ENCODE measurements around the gene TENT4A. TPM values are rescaled to one million over a fixed set of nuclear protein-coding genes. Genes with fewer than 3 reads are reported as not detected.

The TENT4A gene
- total and polyA plus RNA-seq, 10 of the 15 experiments (the other 5 are each of a cell fraction or from before 2014, with no cell fraction given): 1.4 to 30.6 (median 12.5) TPM

GRCh38 chr5:6758706-6759105 lies 45.5 kb downstream of the TENT4A start:
- FAIRE-seq: no peak
- Histone ChIP-seq H2AFZ (ENCODE audit: control insufficient read depth, low read depth, low read length) (no peak overlapping the region), H4K20me1 (ENCODE audit: control insufficient read depth, insufficient read depth) (no peaks in the 10 kb centered on the region), H3K27me3 (replicated peaks in 1 of 2; ENCODE audit: control insufficient read depth in 2 of 2, insufficient read depth in 2 of 2, low read length in 1 of 2) (no peaks in the 10 kb centered on the region), H3K27ac (ENCODE audit: control insufficient read depth, insufficient read depth) (no peak overlapping the region), H3K4me2 (ENCODE audit: control insufficient read depth, insufficient read depth) (no peak overlapping the region), H3K9ac (ENCODE audit: control insufficient read depth, insufficient read depth, low read length) (no peak overlapping the region), H3K4me1 (ENCODE audit: control insufficient read depth, insufficient read depth, low read length) (no peaks in the 10 kb centered on the region), H3K79me2 (ENCODE audit: control insufficient read depth, insufficient read depth, low read length) (no peaks in the 10 kb centered on the region), H3K36me3 (ENCODE audit: control insufficient read depth in 2 of 2, insufficient read depth in 2 of 2, low read length in 1 of 2) (peaks cover 17 to 22% of the 10 kb centered on the region in 2 experiments), H3K9me3 (replicated peaks; ENCODE audit: control insufficient read depth, insufficient read depth, low read length) (no peaks in the 10 kb centered on the region), H3K4me3 (no peak overlapping the region)
- ATAC-seq: no peak
- 92% methylated on average over 20 of the region's 20 CpGs for WGBS (ENCODE audit: insufficient coverage, insufficient replicate concordance, low lambda C conversion rate, missing lambda C conversion rate)
- intact Hi-C loops (cut with micrococcal nuclease; ENCODE audit: unreplicated experiment) (no loop called here), in situ Hi-C loops (cut with MboI) (no loop called here)
- DNase-seq (ENCODE audit: low read depth, low spot score): no peak
- ChIA-PET RAD21 (ENCODE audit: unreplicated experiment) (no interaction called here), POLR2A (interaction anchor here (0.9 kb wide), 1 partner anchor 30 kb away, joined by 3 read pairs; no protein-coding TSS in a partner anchor), CTCF (no interaction called here), SMC1A (ENCODE audit: uncharacterized antibody, unreplicated experiment) (no interaction called here)
- TF ChIP-seq RELB (IDR thresholded peaks at IDR 0.05; ENCODE audit: low read depth) (no peak), POLR2A (IDR thresholded peaks at IDR 0.05; ENCODE audit: low read depth, low read length) (0 out of 2 replicates have a peak, but pooled peaks have one; percentile 13)
- BruUV-seq (replicated peaks): no TSS peak

GRCh38 chr5:6759401-6759800 lies 46.2 kb downstream of the TENT4A start:
- Histone ChIP-seq H3K4me2 (ENCODE audit: control insufficient read depth, insufficient read depth) (no peak overlapping the region), H4K20me1 (ENCODE audit: control insufficient read depth, insufficient read depth) (no peaks in the 10 kb centered on the region), H3K79me2 (ENCODE audit: control insufficient read depth, insufficient read depth, low read length) (no peaks in the 10 kb centered on the region), H3K9ac (ENCODE audit: control insufficient read depth, insufficient read depth, low read length) (no peak overlapping the region), H3K4me1 (ENCODE audit: control insufficient read depth, insufficient read depth, low read length) (no peaks in the 10 kb centered on the region), H3K27ac (ENCODE audit: control insufficient read depth, insufficient read depth) (no peak overlapping the region), H3K9me3 (replicated peaks; ENCODE audit: control insufficient read depth, insufficient read depth, low read length) (no peaks in the 10 kb centered on the region), H2AFZ (ENCODE audit: control insufficient read depth, low read depth, low read length) (no peak overlapping the region), H3K27me3 (replicated peaks in 1 of 2; ENCODE audit: control insufficient read depth in 2 of 2, insufficient read depth in 2 of 2, low read length in 1 of 2) (no peaks in the 10 kb centered on the region), H3K4me3 (no peak overlapping the region), H3K36me3 (ENCODE audit: control insufficient read depth in 2 of 2, insufficient read depth in 2 of 2, low read length in 1 of 2) (peaks cover 13 to 19% of the 10 kb centered on the region in 2 experiments)
- no peak for DNase-seq (ENCODE audit: low read depth, low spot score)
- BruUV-seq (replicated peaks): no TSS peak
- ChIA-PET POLR2A (interaction anchor here (0.9 kb wide), 1 partner anchor 30 kb away, joined by 3 read pairs; no protein-coding TSS in a partner anchor), RAD21 (ENCODE audit: unreplicated experiment) (no interaction called here), SMC1A (ENCODE audit: uncharacterized antibody, unreplicated experiment) (no interaction called here), CTCF (no interaction called here)
- TF ChIP-seq POLR2A (IDR thresholded peaks at IDR 0.05; ENCODE audit: low read depth, low read length) (0 out of 2 replicates have a peak, but pooled peaks have one; percentile 17), BMI1 (IDR thresholded peaks at IDR 0.05; ENCODE audit: borderline replicate concordance) (no peak), CHD4 (IDR thresholded peaks at IDR 0.05) (no peak), MTA2 (IDR thresholded peaks at IDR 0.05; ENCODE audit: low read depth) (no peak)
- no peak for FAIRE-seq
- no peak for ATAC-seq
- in situ Hi-C loops (cut with MboI): no loop called here
- WGBS (ENCODE audit: insufficient coverage, insufficient replicate concordance, low lambda C conversion rate, missing lambda C conversion rate): 88% methylated on average over 9 of the region's 9 CpGs
- intact Hi-C loops (cut with micrococcal nuclease; ENCODE audit: unreplicated experiment): no loop called here
